CD4-positive, alpha-beta T cell treated with Interleukin-21 for 1 hour (primary cell): ENCODE measurements around the gene ZNF487.
"Not testable (repeated sequence)": the region's sequence is repeated elsewhere in the genome, so short reads cannot be mapped to it uniquely, and the experiment has no call there.

Experiments
- DNase-seq: peaks from one replicate; pipeline ENCODE4 v3.0.0-alpha.2; 2020

The ZNF487 gene

DNA sequence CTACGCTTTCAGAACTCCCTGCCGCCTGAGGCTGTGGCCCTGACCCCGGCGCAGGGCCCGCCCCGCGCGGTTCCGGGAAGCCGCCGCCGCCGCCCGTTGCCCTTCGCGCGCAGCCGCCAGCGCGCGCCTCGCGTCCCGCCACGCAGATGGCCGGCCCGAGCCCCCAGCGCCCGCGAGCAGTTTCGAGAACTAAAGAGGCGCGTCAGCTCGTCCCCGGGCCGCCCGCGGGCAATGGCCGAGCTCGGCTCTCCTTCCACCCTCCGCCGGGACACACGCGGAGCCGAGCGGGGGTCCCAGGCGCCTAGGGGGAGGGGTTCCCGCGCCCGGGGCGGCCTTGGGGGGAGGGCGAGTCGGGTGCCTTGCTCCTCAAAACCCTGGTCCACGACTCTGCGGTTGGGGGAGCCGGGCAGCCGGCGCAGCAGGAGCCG is 29.7 kb upstream of the ZNF487 start:
- peak; percentile 66 for DNase-seq

DNA sequence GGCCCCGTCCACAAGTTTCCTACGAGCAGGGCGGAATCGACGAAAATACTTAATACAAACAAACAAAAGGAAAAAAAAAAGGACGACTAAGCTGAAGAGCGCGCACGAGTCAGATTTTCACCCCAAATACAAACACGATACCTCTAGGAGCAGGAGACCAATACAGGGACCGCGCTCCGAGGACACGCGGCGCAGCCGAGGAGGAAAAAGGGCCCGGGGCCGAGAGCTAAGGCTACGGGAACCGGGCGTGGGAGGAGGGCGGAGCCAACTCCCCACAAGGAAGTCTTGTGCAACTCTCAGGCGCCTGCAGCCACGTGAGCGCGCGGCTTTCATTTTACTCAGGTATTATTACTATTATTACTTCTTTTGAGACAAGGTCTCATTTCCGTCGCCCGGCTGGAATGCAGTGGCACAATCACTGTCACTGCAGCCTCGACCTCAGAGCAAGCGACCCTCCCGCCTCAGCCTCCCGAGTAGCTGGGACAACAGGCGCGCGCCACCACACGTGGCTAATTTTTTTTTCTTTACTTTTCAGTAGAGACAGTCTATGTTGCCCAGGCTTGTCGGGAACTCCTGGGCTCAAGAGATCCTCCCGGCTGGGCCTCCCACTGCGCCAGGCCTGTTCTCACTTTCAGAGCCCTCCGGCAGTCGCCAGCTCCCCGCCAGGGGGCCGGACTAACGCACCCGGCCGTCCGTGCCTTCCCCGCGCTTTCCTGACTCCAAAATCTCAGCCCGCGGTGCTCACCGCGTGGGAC is 29.2 kb upstream of the ZNF487 start:
- DNase-seq, result peak; percentile 88

DNA sequence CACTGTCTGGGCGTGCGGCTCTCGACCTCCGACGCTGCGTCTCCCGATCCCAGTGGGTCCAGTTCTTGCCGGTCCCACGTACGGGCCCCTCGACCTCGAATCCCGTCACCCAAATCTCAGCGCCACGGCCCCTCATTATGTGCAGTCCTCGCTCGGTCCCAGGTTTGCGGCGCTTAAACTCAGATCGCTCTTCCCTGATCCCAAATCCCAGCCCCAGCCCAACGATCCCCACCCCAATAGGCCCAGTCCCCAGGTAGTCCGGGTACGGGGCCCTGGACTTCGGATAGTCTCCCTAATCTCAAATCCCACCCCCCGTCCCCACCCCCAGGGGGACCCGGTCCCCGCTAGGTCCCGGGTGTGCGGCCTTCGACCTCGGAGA is 28.6 kb upstream of the ZNF487 start:
- no peak for DNase-seq

DNA sequence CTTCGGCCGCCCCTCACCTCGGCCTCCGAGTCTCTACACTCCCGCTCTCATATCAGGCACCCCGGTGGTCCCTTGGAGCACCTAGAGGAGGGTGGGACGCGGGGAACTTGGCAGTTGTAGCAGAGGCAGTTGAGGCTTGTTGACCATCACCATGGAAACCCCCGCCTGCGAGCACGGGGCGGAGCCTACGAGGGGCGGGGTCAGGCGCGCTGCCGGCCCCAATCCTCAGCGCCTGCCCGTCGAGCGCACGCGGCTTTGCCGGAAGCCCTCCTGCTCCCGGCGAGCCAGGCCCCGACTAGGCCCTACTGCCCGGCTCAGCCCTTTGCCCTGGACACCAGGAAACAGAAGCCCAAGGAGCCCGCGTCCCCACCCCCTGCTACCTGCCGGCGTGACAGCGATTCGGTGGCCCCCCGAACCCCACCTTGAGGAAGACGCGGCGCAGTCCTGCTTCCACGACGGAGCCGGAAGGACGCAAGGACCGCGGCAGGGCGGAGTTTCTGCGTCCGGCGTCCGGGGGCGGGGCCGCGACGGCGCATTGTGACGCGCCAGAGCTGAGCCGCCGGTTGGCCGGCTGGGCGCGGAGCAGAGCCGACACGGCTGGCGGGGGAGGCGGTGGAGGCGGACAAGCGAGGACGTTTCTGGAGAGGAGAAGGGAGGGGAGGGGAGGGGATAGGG is 28.1 kb upstream of the ZNF487 start, which contains the start of gene HNRNPF:
Gene HNRNPF (minus strand): TSS at position 477 of the 675 bp plus-strand sequence. CDS start 21,302 bp downstream, outside the sequence.
- DNase-seq, result peak; percentile 97

DNA sequence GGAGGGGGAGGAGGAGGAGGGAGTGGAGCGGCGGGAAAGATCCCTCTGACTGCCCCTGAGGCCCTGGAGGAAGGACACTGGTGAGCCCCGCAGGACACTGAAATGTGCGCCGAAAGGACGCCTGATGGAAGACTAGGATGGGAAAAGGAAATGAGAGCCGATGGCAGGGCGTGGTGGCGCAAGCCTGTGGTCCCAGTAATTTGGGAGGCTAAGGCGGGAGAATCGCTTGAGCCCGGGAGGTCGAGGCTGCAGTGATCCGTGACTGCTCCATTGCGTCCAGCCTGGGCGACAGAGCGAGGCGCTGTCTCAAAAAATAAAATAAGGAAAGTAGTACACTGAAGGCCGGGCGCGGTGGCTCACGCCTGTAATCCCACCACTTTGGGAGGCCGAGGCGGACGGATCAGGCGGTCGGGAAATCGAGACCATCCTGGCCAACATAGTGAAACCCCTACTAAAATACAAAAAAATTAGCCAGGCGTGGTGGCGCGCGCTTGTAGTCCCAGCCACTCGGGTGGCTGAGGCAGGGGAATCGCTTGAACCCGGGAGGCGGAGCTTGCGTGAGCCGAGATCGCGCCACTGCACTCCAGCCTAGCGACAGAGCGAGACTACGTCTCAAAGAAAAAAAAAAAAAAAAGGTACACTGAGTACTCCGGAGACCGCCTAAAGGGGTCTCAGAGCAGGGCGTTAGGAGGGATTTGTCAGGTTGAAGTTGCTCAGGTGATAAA is 27.4 kb upstream of the ZNF487 start:
- peak; percentile 86 for DNase-seq

DNA sequence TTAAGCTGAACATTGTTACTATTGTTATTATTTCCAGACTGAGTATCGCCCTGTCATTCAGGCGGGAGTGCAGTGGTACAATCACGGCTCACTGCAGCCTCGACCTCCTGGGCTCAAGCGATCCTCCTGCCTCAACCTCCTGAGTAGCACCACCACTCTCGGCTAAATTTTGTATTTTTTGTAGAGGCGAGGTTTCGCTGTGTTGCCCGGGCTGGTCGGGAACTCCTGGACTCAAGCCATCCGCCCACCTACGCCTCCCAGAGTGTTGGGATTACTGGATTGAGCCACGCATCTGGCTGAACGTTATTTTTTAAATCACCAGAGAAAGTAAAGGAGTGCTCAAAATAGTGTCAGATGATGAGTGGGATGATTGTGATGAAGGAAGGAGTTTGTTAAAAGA is 26.6 kb upstream of the ZNF487 start:
- DNase-seq, result no peak

DNA sequence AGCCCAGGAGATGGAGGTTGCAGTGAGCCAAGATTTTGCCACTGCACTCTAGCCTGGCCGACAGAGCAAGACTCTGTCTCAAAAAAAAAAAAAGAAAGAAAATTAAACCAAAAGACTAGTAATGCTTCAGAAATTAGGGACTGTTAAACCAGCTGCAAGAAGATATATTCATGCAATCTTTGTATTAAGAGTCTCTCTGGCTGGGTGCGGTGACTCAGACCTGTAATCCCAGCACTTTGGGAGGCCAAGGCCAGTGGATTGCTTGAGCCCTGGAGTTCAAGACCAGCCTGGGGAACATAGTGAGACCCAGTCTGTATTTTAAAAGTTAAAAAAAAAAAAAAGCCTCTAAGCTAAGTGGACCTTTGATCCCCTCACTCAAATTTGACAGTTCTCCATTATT is 25.4 kb upstream of the ZNF487 start:
- no peak for DNase-seq

DNA sequence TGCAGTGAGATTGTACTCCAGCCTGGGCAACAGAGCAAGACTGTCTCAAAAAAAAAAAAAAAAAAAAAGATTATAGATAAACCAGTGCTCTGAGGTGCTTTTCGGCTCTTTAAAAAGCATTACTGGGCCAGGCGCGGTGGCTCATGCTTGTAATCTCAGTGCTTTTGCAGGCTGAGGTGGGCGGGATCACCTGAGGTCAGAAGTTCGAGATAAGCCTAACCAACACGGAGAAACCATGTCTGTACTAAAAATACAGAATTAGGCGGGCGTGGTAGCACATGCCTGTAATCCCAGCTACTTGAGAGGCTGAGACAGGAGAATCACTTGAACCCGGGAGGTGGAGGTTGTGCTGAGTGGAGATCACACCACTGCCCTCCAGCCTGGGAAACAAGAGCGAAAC is 21.4 kb upstream of the ZNF487 start:
- DNase-seq, result no peak

DNA sequence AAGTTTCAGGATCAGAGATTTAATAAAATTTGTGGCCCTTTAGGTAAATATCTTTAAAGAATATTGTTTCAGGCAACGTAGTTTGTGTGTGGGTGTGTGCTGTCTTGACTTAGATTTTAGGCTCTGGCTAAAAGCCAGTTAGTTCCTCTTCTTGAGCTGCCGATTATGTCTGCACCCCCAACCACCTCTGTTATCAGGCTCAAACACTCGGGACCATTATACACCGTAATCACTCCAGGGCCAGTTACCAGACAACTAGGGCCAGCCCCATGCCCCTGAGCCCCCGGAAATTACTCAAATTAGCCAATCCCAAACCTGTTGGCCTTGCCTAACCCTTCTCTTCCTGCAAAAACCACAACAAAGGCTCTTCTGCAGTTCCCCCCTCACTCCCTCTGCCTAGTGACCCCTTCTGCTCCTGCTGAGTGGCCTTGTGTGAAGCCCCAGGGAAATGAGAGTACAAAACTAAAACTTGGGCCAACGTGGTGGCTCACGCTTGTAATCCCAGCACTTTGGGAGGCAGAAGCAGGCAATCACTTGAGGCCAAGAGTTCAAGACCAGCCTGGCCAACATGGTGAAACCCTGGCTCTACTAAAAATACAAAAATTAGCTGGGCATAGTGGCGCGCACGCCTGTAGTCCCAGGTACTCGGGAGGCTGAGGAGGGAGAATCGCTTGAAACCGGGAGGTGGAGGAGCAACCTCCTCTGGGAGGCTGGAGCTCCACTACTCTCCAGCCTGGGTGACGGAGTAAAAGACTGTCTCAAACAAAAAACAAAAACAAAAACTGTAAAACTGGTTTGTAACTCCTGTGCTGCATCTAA is 18.8 kb upstream of the ZNF487 start:
- peak; percentile 75 for DNase-seq

DNA sequence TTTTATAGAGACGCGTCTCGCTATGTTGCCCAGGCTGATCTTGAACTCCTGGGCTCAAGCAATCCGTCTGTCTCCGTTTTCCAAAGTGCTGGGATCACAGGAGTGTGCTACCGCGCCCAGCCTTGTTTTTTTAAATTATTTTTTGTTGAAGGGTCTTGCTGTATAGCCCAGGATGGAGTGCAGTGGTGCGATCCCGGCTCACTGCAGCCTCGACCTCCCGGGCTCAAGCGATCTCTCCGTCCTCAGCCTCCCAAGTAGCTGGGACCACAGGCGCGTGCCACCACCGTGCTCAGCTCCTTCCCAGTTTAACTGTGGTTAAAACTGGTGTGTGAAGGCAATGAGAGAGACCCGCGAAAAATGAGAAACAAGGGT is 16.9 kb upstream of the ZNF487 start:
- no peak for DNase-seq

DNA sequence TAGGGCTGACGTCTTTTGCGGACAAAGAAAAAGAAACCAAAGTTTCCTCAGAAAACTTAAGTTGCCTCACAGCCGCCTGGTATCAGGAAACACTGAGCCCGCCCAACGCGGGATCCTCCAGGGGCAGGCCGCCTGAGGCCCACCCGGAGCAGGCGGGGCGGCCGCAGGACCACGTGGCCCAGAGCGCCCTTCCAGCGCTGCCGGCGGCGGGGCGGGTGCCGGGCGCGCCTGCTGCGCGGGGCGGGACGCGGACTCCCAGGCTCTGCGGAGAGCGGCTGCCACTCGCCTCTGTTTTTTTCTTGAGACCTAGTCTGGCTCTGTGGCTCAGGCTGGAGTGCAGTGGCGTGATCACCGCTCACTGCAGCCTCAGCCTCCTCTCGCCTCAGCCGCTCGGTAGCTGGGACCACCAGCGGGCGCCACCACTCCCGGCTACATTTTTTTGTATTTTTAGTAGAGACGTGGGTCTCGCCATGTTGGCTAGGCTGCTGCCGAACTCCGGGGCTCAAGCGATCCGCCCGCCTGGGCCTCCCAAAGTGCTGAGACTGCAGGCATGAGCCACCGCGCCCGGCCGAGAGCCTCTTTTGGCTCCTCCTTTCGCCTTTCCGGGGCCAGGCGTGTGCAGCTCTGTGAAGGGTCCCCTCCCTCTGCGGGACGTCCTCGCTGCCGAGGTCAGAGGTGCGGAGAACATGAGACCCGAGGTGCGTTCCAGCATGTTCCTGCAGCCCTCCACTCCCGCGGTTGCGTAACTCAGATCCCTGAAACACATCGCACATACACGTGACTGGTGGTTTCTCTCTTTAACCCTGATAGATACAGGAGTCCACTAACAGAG is 16.3 kb upstream of the ZNF487 start:
- DNase-seq, result peak; percentile 83

DNA sequence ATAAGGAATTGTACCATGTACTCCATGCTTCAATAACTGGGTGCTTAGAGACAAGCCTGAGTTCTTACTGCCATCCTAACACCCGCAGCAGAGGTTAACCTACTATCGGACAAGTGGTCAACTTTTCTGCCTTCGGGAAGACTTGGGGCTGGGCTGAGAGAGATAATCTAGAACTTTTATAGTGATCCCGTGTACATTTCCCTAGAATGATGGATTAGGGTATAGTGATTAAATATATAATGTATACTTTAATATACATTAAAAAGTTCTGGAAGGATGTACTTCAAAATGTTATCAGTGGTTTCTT is 15.8 kb upstream of the ZNF487 start:
- no peak for DNase-seq

DNA sequence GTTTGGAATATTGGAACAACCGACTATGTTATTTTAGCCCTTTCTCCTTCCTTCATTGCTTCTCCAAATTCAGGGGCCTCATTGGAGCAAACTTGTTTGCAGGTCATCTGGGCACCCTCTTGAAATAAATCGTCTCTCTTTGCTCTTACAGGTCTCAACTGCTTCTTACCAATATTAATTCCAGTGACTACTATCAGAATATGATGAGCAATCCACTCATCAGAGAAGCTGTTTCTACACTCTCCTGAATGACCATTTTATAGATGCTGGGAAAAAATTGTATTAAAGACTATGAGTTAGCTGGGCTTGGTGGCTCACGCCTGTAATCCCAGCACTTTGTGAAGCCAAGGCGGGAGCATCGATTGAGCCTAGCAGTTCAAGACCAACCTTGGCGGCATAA is 15.4 kb upstream of the ZNF487 start:
- no peak for DNase-seq

DNA sequence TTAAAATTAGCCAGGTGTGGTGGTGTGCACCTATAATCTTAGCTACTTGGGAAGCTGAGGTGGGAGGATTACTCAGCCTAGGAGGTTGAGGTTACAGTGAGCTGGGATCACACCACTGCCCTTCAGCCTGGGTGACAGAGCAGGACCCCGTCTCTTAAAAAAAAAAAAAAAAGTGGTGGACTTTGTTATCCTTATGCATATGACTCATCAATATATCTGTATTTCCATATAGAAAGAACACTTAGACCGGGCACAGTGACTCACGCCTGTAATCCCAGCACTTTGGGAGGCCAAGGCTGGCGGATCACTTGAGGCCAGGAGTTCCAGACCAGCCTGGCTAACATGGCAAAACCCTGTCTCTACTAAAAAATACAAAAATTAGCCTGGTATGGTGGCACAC is 15.0 kb upstream of the ZNF487 start:
- DNase-seq, result not testable (repeated sequence)

DNA sequence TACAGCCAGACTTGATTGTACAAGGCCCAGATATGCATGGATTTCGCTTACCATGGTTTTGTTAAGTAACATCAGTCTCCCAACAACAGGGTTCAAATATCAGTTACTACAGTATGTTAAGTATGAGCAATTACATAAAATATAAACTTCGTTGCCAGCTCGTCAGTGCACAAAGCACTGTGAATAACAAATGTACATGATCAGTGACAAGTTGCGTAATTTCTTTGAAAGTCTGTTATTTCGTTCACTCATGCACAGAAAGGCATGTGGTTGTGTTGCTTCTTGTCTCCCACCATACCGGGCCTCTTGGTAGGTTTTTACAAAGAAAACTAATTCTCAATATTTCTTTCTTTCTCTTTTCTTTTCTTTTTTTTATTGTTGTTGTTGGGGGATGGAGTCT is 12.5 kb upstream of the ZNF487 start:
- DNase-seq, result no peak

DNA sequence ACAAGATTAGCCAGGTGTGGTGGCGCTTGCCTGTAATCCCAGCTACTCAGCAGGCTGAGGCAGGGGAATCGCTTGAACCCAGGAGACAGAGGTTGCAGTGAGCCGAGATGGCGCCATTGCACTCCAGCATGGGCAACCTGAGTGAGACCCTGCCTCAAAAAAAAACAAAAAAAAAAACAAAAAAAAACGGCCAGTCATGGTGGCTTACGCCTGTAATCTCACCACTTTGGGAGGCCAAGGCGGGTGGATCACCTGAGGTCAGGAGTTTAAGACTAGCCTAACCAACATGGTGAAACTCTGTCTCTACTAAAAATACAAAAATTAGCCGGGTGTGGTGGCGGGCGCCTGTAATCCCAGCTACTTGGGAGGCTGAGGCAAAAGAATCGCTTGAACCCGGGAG is 10.4 kb upstream of the ZNF487 start:
- DNase-seq, result not testable (repeated sequence)

DNA sequence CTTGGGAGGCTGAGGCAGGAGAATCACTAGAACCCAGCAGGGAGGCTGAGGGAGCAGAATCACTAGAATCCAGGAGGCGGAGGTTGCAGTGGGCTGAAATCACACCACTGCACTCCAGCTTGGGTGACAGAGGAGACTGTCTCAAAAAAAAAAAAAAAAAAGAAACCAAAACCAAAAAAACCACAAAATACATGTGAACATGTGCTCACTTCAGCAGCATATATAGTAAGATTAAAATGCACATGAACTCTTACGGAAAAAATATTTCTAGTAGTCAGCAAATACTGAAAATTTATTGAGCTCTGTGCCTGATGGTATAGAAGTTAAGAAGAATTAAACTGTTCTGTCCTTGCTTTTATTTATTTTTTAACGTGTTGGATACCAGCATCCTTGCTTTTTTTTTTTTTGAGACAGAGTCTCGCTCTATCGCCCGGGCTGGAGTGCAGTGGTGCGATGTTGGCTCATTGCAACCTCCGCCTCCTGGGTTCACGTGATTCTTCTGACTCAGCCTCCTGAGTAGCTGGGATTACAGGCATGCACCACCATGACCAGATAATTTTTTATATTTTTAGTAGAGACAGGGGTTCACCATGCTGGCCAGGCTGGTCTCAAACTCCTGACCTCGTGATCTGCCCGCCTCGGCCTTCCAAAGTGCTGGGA is 9.6 kb upstream of the ZNF487 start:
- no peak for DNase-seq

DNA sequence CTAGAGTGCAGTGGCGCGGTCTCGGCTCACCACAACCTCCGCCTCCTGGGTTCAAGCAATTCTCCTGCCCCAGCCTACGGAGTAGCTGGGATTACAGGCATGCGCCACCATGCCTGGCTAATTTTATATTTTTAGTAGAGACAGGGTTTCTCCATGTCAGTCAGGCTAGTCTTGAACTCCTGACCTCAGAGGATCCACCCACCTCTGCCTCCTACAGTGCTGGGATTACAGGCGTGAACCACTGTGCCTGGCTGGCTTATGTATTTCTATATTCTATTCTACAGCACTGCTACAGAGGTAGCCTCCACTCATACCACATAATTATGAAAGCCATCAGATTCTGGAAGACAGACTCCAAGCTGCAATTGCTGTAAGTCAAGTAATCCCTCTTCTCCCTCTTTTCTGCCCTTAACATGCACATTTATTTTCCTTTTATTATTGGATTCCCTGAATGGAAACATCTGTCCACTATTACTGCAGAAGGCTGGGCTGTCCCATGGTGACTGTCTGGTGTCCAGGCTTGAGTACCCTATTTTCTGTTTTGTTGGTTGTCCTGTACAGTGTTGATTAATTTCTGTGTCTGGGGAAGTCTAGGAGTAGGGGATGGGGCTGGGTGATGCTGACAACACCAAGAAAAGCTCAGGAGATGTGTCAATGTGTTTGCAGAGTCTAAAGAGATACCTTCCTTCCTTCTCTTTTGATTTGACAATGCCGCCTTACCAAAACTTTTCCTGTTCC is 5.8 kb upstream of the ZNF487 start:
- no peak for DNase-seq

DNA sequence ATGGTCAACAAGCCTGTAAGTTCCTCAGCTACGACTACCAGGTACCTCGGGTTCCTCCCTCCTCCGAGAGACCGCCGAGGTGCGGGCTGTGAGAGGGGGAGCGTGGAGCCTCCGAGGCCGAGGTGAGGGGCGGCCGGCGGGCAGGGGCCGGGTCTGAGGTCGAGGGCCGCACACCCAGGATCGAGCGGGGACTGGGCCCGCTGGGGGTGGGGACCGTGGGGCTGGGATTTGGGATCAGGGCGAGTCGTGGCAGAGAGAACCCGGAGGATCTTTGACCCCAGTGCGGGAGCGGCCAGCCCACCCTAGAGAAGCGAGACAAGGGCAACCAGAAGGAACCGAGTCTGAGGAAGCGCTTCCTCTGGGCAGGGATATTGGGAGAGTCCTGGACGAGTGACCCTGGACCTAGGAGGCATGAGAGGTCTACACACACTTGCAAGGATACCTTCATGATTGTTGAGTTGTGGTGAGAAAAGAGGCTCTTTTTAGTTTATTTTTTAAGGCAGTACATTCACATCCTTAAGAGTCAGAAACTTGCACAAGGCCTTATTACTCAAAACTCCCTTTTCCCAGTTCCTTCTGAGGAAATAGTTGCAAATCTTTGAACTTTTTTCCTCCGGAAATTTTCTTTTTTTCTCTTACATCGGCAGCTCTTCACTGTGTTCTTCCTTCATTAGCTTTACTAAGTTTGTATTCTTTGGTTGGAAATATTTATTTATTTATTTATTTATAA is 395 bp downstream of the ZNF487 start:
- no peak for DNase-seq

DNA sequence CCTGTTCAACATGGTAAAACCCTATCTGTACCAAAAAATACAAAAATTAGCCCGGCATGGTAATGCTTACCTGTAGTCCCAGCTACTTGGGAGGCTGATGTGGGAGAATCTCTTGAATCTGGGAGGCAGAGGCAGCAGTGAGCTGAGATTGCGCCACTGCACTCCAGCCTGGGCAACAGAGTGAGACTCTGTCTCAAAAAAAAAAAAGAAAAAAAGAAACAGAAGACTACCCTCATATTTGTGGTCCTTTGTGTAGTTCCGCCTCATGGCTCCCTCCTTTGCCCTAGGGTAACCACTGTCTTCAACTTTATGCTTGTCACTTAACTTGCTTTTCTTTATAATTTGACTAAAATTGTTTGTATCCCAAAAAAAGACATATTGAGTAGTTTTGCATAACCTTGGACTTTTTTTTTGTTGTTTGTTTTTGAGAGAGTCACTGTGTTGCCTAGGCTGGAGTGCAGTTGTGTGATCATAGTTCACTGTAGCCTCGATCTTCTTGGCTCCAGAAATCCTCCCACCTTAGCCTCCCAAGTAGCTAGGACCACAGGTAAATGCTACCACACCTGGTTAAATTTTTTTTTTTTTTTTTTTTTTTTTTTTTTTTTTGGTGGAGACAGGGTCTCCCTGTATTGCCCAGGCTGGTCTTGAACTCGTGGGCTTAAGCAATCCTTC is 3.7 kb downstream of the ZNF487 start:
- no peak for DNase-seq
